ENCODE data around the gene KRR1. TPM values are rescaled to one million over a fixed set of nuclear protein-coding genes. Genes with fewer than 3 reads are reported as not detected.

Gene KRR1
- total RNA-seq: 52.9 and 59.4 TPM in 2 replicates
- long read RNA-seq, full-length matches to known transcripts: 49 of 72 reads
- long read RNA-seq, partial matches to known transcripts: 6 of 72 reads
- long read RNA-seq, other reads (novel, unspliced or antisense): 17 of 72 reads

DNA sequence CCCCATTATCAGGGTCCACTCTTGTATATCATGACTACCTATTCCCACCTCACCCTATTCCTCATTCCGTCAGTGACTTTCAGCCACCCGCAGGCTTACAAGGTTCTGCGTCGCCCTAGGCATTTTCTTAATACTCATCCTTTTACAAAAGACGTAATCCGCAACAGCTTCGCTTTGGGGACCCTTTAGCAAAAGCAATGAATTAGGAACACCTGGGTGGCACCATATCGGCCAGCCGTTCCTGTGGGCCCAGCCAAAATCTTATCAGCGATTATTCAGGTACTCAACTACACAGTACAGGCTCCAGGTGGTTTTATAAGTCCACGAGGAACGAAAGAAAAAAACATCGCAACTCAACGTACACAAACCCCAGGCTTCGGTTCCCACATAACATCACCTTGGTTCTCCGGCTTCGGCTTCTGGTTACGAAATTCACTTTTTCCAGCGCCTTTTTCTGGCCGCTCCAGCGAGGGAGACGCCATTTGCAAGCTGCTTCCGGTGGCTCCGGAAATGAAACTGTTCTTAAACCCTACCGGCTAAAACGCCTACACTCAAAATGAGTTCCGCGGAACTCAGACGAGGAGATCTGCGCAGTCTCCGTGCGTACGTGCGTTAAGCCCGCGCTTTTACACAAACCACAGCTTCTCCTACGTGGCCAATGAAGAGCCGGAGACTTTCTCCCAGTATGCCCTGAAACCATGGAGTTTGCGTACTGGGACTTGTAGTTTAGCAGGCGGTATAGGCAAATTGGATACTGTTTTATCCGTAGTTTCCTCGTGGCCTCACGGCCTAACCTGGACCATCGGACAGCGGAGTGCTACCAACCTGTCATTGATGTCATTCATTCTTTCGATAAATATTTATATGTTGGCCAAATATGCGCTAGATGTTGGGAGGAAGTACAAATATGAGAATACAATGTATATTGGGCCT lies at the start of gene KRR1:
KRR1 (minus strand) TSS at position 494 of the 933 bp plus-strand sequence; CDS start at position 482, 12 bp downstream.
- H3K27me3 Mint-ChIP-seq (ENCODE audit: low read depth): no peaks in the 10 kb centered on the region
- DNase-seq (ENCODE audit: low read depth, low spot score): peak; percentile 77

GRCh38 chr12:75560167-75560566 lies 48.8 kb upstream of the KRR1 start:
- Mint-ChIP-seq H3K27ac (ENCODE audit: unreplicated experiment) (no peak overlapping the region), H3K4me3 (no peak overlapping the region), H3K36me3 (ENCODE audit: low read depth) (no peaks in the 10 kb centered on the region), H3K27me3 (ENCODE audit: low read depth) (no peaks in the 10 kb centered on the region), H3K4me1 (peaks cover 25% of the 10 kb centered on the region), H3K9me3 (no peaks in the 10 kb centered on the region)
- no peak for DNase-seq (ENCODE audit: low read depth, low spot score)
- TF ChIP-seq, protein P1, sequence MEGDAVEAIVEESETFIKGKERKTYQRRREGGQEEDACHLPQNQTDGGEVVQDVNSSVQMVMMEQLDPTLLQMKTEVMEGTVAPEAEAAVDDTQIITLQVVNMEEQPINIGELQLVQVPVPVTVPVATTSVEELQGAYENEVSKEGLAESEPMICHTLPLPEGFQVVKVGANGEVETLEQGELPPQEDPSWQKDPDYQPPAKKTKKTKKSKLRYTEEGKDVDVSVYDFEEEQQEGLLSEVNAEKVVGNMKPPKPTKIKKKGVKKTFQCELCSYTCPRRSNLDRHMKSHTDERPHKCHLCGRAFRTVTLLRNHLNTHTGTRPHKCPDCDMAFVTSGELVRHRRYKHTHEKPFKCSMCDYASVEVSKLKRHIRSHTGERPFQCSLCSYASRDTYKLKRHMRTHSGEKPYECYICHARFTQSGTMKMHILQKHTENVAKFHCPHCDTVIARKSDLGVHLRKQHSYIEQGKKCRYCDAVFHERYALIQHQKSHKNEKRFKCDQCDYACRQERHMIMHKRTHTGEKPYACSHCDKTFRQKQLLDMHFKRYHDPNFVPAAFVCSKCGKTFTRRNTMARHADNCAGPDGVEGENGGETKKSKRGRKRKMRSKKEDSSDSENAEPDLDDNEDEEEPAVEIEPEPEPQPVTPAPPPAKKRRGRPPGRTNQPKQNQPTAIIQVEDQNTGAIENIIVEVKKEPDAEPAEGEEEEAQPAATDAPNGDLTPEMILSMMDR (conservative IDR thresholded peaks at IDR 0.05): peak; percentile 52

More for the DNA sequence above, at the start of gene KRR1:
- peak within 1 kb of the TSS; percentile 98 for H3K4me3 Mint-ChIP-seq
- H3K4me1 Mint-ChIP-seq: peaks cover 29% of the 10 kb centered on the region
- peak within 1 kb of the TSS; percentile 98 for H3K27ac Mint-ChIP-seq (ENCODE audit: unreplicated experiment)
- H3K36me3 Mint-ChIP-seq (ENCODE audit: low read depth): no peaks in the 10 kb centered on the region
- TF ChIP-seq, protein P1 (conservative IDR thresholded peaks at IDR 0.05): no peak
- H3K9me3 Mint-ChIP-seq: peaks cover 3% of the 10 kb centered on the region

DNA sequence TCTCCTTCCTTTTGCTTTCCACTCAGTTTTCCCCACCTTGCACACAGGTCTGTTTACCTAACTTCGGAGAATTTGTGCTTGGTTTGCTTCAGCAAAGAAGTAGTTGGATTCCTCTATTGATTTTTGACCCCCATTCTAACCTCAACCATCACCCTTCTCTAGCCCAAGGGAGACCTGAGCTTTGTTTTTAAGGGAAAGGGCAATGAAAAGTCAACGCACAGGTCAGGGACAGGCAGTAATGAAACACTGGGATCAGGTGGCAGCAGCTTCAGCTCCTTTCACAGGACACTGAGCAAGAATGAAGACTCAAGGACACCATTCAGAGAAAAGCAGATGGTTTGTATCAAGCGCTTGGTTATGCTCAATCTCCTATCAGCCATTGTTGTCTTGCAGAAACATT lies 46.9 kb upstream of the KRR1 start:
- Mint-ChIP-seq H3K27me3 (ENCODE audit: low read depth) (no peaks in the 10 kb centered on the region), H3K36me3 (ENCODE audit: low read depth) (no peaks in the 10 kb centered on the region), H3K4me1 (peaks cover 36% of the 10 kb centered on the region), H3K9me3 (no peaks in the 10 kb centered on the region), H3K27ac (ENCODE audit: unreplicated experiment) (no peak overlapping the region), H3K4me3 (no peak overlapping the region)
- DNase-seq (ENCODE audit: low read depth, low spot score): no peak
- TF ChIP-seq, protein P1 (conservative IDR thresholded peaks at IDR 0.05): no peak

GRCh38 chr12:75556311-75556899 lies 45.0 kb upstream of the KRR1 start:
- Mint-ChIP-seq H3K36me3 (ENCODE audit: low read depth) (no peaks in the 10 kb centered on the region), H3K4me1 (peaks cover 37% of the 10 kb centered on the region), H3K9me3 (no peaks in the 10 kb centered on the region), H3K27ac (ENCODE audit: unreplicated experiment) (no peak overlapping the region), H3K4me3 (no peak overlapping the region), H3K27me3 (ENCODE audit: low read depth) (no peaks in the 10 kb centered on the region)
- TF ChIP-seq, protein P1 (conservative IDR thresholded peaks at IDR 0.05): no peak
- no peak for DNase-seq (ENCODE audit: low read depth, low spot score)

GRCh38 chr12:75554556-75554880 lies 43.1 kb upstream of the KRR1 start:
- Mint-ChIP-seq H3K27ac (ENCODE audit: unreplicated experiment) (no peak overlapping the region), H3K27me3 (ENCODE audit: low read depth) (no peaks in the 10 kb centered on the region), H3K4me1 (peaks cover 31% of the 10 kb centered on the region), H3K9me3 (no peaks in the 10 kb centered on the region), H3K4me3 (no peak overlapping the region), H3K36me3 (ENCODE audit: low read depth) (no peaks in the 10 kb centered on the region)
- TF ChIP-seq, protein P1 (conservative IDR thresholded peaks at IDR 0.05): no peak
- DNase-seq (ENCODE audit: low read depth, low spot score): no peak

Measured in neural crest cell (in vitro differentiated cells).